ENCODE results near the gene GSDMA. TPM values are rescaled to one million over a fixed set of nuclear protein-coding genes. Genes with fewer than 3 reads are reported as not detected.

Gene GSDMA
- polyA plus RNA-seq, 1 experiment, result not detected

DNA sequence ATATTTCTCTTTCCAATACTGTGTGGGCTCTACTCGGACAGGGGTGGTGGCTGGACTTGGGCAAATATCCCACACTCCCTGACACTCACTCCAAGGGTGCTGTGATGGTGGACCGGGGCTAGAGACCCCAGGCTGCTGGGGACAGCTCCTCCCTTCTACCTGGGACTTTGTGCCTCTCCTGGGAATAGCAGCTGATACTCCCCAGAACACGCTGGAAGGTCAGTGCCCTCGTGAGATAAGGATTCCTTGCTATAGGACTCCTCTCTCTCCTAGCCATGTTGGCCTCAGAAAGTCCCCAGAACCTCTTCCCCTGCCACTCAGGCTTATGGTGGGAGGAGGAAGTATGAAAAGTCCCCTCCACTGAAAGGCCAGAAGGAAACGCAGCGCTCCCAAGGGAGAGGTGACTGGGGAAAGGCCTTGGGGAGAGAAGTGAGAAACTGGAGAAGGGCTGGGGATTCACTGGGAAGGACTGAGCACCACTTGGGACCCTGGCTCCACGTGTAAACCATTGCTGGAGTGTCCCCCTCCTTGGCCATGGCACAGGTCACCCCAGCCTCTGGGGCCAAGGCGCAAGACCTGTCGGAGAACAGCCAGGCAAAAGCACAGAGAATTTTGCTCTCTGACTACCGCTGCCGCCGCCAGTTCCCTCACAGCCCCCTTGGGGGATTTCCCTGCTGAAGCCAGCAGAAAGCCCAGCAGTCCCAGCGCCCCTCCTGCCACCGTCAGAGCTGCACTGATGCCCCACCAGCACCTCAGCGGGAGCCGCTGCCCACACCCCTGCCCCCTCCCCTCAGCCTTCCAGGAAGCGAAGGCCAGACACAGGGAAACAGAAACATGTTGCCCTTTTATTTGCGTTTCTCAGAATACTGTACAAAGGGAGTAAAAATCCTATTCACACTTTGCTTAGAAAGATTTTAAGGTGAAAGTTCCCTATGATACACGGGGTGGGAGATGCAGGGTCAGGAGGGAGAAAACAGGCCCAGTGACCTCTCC lies 42.3 kb upstream of the GSDMA start:
- CTCF ChIA-PET, result interaction anchor here (0.6 kb wide), 1 partner anchor 435 kb away, joined by 3 read pairs; no protein-coding TSS in a partner anchor
- no peak for DNase-seq (ENCODE audit: low read depth)

DNA sequence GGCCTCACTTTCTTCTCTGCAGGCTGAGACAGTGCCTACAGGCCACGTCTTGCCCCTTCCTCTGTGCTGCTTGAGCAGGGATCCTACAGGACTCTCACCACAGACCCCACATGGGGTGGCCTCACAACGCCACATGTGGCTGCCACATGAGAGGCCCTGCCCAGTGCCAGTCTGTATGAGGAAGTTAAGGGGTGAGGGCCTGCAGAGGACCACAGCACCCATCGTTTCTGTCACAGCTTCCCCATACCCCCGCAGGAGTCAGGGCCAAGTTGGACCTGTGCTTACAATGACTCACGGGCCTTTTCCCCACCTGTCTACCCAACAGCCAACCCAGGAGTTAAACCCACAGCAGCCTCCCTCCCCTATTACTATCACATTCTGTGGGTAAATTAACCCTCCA lies 41.5 kb upstream of the GSDMA start:
- Histone ChIP-seq H3K4me3 (ENCODE audit: low read depth, low read length) (no peak overlapping the region), H3K27me3 (ENCODE audit: control insufficient read depth, insufficient read depth, low read length) (no peaks in the 10 kb centered on the region), H3K36me3 (ENCODE audit: control insufficient read depth, insufficient read depth, low read length) (peaks cover 36% of the 10 kb centered on the region)
- ChIA-PET CTCF (no interaction called here), POLR2A (no interaction called here)
- no peak for DNase-seq (ENCODE audit: low read depth)
- TF ChIP-seq, protein P1, sequence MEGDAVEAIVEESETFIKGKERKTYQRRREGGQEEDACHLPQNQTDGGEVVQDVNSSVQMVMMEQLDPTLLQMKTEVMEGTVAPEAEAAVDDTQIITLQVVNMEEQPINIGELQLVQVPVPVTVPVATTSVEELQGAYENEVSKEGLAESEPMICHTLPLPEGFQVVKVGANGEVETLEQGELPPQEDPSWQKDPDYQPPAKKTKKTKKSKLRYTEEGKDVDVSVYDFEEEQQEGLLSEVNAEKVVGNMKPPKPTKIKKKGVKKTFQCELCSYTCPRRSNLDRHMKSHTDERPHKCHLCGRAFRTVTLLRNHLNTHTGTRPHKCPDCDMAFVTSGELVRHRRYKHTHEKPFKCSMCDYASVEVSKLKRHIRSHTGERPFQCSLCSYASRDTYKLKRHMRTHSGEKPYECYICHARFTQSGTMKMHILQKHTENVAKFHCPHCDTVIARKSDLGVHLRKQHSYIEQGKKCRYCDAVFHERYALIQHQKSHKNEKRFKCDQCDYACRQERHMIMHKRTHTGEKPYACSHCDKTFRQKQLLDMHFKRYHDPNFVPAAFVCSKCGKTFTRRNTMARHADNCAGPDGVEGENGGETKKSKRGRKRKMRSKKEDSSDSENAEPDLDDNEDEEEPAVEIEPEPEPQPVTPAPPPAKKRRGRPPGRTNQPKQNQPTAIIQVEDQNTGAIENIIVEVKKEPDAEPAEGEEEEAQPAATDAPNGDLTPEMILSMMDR (IDR thresholded peaks at IDR 0.05; ENCODE audit: insufficient read depth, low read depth, low read length), result no peak

More for the DNA sequence above, 42.3 kb upstream of the GSDMA start:
- Histone ChIP-seq H3K36me3 (ENCODE audit: control insufficient read depth, insufficient read depth, low read length) (peaks cover 36% of the 10 kb centered on the region), H3K27me3 (ENCODE audit: control insufficient read depth, insufficient read depth, low read length) (no peaks in the 10 kb centered on the region), H3K4me3 (ENCODE audit: low read depth, low read length) (no peak overlapping the region)
- POLR2A ChIA-PET, result no interaction called here
- TF ChIP-seq, protein P1 (IDR thresholded peaks at IDR 0.05; ENCODE audit: insufficient read depth, low read depth, low read length), result no peak

DNA sequence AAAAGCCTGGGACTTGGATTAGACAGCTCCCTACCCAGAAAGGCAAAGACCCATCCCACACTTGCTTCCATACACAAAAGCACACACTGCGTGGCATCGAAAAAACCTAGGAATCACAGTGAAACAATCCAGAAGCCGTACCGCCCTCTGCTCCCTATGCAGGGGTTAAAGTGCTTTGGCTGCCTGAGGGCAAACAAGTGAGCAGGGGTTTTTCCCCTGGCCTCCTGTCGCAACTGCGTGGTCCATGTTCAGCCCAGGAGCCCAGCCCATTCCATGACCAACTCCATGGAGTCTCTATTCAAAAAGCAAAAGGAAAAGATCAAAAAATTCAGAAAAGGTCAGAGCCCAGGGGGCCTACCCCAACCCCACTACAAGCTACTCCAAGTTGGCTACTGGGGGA lies 40.8 kb upstream of the GSDMA start:
- no peak for DNase-seq (ENCODE audit: low read depth)
- Histone ChIP-seq H3K27me3 (ENCODE audit: control insufficient read depth, insufficient read depth, low read length) (no peaks in the 10 kb centered on the region), H3K4me3 (ENCODE audit: low read depth, low read length) (no peak overlapping the region), H3K36me3 (ENCODE audit: control insufficient read depth, insufficient read depth, low read length) (peaks cover 36% of the 10 kb centered on the region)
- TF ChIP-seq, protein P1 (IDR thresholded peaks at IDR 0.05; ENCODE audit: insufficient read depth, low read depth, low read length), result no peak
- POLR2A ChIA-PET, result no interaction called here
- CTCF ChIA-PET, result interaction anchor here (1.5 kb wide), 1 partner anchor 18 kb away, joined by 3 read pairs; no protein-coding TSS in a partner anchor

DNA sequence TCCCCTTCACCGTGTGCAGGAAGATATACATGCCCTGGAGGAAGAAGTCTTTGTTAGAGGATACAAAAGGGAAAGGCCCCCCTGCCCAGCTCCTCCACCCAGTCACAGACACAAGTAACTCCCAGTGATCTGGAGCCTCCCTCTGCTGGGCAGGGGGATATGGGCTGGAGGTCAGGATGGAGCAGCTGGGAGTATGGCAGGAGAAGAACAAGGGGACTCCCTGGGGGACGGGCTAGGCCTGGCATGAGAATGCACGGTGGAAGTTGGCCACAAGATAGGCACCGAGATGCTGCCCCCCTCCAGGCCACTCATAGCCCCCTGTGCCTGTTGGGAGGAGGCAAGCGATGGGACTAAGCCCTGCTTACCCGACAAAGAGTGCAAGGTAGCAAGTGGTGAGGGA lies 39.6 kb upstream of the GSDMA start:
- CTCF ChIA-PET, result interaction anchor here (1.5 kb wide), 1 partner anchor 16 kb away, joined by 3 read pairs; no protein-coding TSS in a partner anchor
- Histone ChIP-seq H3K27me3 (ENCODE audit: control insufficient read depth, insufficient read depth, low read length) (no peaks in the 10 kb centered on the region), H3K4me3 (ENCODE audit: low read depth, low read length) (no peak overlapping the region), H3K36me3 (ENCODE audit: control insufficient read depth, insufficient read depth, low read length) (peaks cover 36% of the 10 kb centered on the region)
- POLR2A ChIA-PET, result no interaction called here
- no peak for DNase-seq (ENCODE audit: low read depth)
- TF ChIP-seq, protein P1 (IDR thresholded peaks at IDR 0.05; ENCODE audit: insufficient read depth, low read depth, low read length), result no peak

GRCh38 chr17:39923836-39924690 lies 38.7 kb upstream of the GSDMA start:
- Histone ChIP-seq H3K36me3 (ENCODE audit: control insufficient read depth, insufficient read depth, low read length) (peaks cover 35% of the 10 kb centered on the region), H3K4me3 (ENCODE audit: low read depth, low read length) (no peak overlapping the region), H3K27me3 (ENCODE audit: control insufficient read depth, insufficient read depth, low read length) (no peaks in the 10 kb centered on the region)
- ChIA-PET CTCF (no interaction called here), POLR2A (no interaction called here)
- TF ChIP-seq, protein P1 (IDR thresholded peaks at IDR 0.05; ENCODE audit: insufficient read depth, low read depth, low read length), result no peak
- no peak for DNase-seq (ENCODE audit: low read depth)
